Lower leg skin (tissue), 4 donors: Measurements from ENCODE around the gene ERC2. TPM values are rescaled to one million over a fixed set of nuclear protein-coding genes. Genes with fewer than 3 reads are reported as not detected.

ENCODE experiments used
- DNase-seq, 2 donors: peaks; one replicate each; pipeline ENCODE4 v3.0.0-alpha.2; 2019; ENCODE audit warnings: low spot score in 2 of 2
- H3K4me3 ChIP-seq: fragments of 200-600 bp; sonication (generic); 2 replicates; pipeline ENCODE4 v1.5.1; 2017; ENCODE audit warnings: mild to moderate bottlenecking, low read depth; ENCODE audit not compliant: poor library complexity, severe bottlenecking
- CTCF ChIP-seq, 3 donors: fragments of 450-650 bp; IDR thresholded peaks; one replicate each; pipeline ENCODE4 v1.5.1; 2016; ENCODE audit warnings: antibody characterized with exemption in 3 of 3, mild to moderate bottlenecking in 3 of 3, moderate library complexity in 2 of 3
- POLR2A ChIP-seq, 2 donors: fragments of 450-650 bp; IDR thresholded peaks; one replicate each; pipeline ENCODE4 v1.6.1; 2016 to 2017; ENCODE audit warnings: antibody characterized with exemption in 2 of 2, mild to moderate bottlenecking in 1 of 2, moderate library complexity in 1 of 2
- WGBS, 2 donors: methylation state at CpG; one replicate each; pipeline ENCODE4 v1.1.5; 2018; 5-methylcytosine and 5-hydroxymethylcytosine counted together
- intact Hi-C: fragments of 100-400 bp; cut with DNase I; formaldehyde crosslinking; loops from one replicate; pipeline ENCODE4 v1.15.0; 2023; ENCODE audit warnings: low total_unique reads
- total RNA-seq, 4 donors: library from RNA; depleted of rRNA; stranded (reverse); fragments of >200 nt; gene quantifications; one replicate each; pipeline ENCODE4 v1.1.0, GENCODE V29; 2016

ERC2 gene
- total RNA-seq, 4 donors from 2014 or later = 0.23 to 1.3 (median 0.42) TPM; not detected in 1

DNA sequence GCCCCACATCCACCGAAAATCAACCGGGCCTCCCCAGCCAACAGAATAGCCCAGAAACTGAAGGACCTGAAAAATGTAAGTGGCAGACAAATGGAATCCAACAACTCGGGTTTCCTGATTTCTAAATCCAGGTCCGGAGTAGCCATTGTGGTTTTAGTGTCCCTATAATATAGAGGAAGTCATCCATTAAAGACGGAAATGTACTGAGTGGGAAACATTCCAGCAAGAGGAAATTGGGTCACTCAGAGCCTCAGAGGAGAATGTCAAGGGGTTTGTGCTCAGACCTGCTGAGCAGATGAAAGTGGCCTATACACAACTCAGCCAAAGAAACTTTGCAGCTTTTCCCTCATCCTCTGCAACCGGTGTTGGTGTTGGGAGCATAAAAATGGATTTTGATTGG lies 366.7 kb downstream of the ERC2 start:
- no peak for DNase-seq
- TF ChIP-seq CTCF (IDR thresholded peaks at IDR 0.05) (no peak), POLR2A (IDR thresholded peaks at IDR 0.05) (no peak)
- 65 to 75% methylated on average over 6 of the region's 6 CpGs for WGBS, 2 donors
- H3K4me3 ChIP-seq = no peak overlapping the region
- intact Hi-C loops = no loop called here

- WGBS, 2 donors = 33 to 46% methylated on average over 2 of the region's 2 CpGs
- TF ChIP-seq POLR2A (IDR thresholded peaks at IDR 0.05) (no peak), CTCF (IDR thresholded peaks at IDR 0.05) (no peak)
- DNase-seq = no peak
- no peak overlapping the region for H3K4me3 ChIP-seq
- intact Hi-C loops = no loop called here
These were observed 371.3 kb downstream of the ERC2 start for GRCh38 chr3:56096999-56097398.

DNA sequence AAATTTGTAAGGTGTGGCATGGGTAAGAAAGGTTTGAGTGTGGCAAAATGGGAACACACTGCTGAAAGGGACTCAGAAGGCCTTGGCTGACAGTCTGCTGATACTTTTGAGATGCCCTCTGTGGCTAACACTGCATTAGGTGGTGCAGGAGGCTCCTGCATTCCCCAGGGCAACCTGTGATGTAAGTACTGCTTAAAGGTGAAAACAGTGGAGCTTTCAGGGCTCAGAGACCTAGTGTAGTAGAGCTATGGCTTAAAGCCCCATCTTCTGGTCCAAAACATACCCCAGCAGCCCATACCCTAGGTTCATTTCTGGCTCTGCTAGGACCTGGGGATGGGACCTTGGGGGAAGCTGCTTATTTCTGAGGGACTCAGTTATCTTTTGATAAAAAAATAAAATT lies 374.1 kb downstream of the ERC2 start:
- TF ChIP-seq CTCF (IDR thresholded peaks at IDR 0.05) (no peak), POLR2A (IDR thresholded peaks at IDR 0.05) (no peak)
- intact Hi-C loops = no loop called here
- DNase-seq = no peak
- H3K4me3 ChIP-seq = no peak overlapping the region

- no peak overlapping the region for H3K4me3 ChIP-seq
- intact Hi-C loops = no loop called here
- WGBS, 2 donors = 94 to 98% methylated on average over 2 of the region's 2 CpGs
These were observed 378.5 kb downstream of the ERC2 start for GRCh38 chr3:56089739-56090138.

DNA sequence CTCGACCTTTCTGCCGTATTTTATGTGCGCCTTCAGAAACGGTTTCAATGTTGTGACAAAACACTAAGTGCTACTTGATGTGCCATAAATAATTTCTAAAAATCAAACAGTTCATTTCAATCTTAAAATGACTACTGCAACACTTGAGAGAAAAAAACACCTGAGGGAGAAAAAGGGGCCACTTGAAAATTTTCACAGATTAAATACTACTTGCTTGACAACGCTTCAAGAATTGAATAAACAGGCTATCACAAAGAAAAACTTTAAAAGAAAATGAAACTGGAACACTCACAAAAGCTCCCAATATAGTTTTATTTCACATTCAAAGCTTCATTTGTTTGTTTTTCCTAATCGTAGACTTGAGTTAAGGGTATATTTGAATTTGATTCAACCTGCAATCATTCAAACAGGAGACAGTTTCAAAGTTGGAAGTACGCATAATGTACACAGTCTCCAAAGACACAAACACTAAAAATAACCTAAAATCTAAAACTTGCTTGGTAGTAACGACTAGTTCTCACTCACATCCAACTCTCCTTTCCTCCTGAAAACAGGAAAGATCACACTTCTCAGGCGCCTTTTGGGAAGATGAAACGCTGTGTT lies 380.7 kb downstream of the ERC2 start:
- intact Hi-C loops = no loop called here
- WGBS, 2 donors = 66 to 67% methylated on average over 10 of the region's 10 CpGs

More at GRCh38 chr3:56089739-56090138, 378.5 kb downstream of the ERC2 start:
- DNase-seq = no peak
- no peak for TF ChIP-seq POLR2A (IDR thresholded peaks at IDR 0.05)
- TF ChIP-seq CTCF (IDR thresholded peaks at IDR 0.05) = no peak

More for the DNA sequence above, 380.7 kb downstream of the ERC2 start:
- DNase-seq = no peak
- no peak overlapping the region for H3K4me3 ChIP-seq
- TF ChIP-seq CTCF (IDR thresholded peaks at IDR 0.05) (no peak), POLR2A (IDR thresholded peaks at IDR 0.05) (no peak)
